GM12878 (cell line): ENCODE measurements around the gene NINJ1. TPM values are rescaled to one million over a fixed set of nuclear protein-coding genes. Genes with fewer than 3 reads are reported as not detected.

Experiments used
- ATAC-seq: fragments of 200-7000 bp; cut with Tn5 transposase; 3 replicates; pipeline ENCODE4 v1.9.1; 2020; ENCODE audit warnings: mild to moderate bottlenecking, moderate library complexity
- BruUV-seq: library from RNA; stranded (reverse); fragments of 400-500 nt; replicated peaks from 2 replicates; lab custom pipeline; 2021; lab: Mats Ljungman, UMichigan
- CTCF ChIA-PET: fragments of 300-600 bp; sonication (Branson Sonifier 250); formaldehyde crosslinking; extraction: SDS; loops from one replicate; lab custom pipeline; 2021; ENCODE audit warnings: inconsistent platforms; lab: Yijun Ruan, JAX
- POLR2A ChIA-PET: fragments of 350-600 bp; formaldehyde crosslinking; extraction: SDS; loops from one replicate; lab custom pipeline; 2021; ENCODE audit warnings: inconsistent platforms; lab: Charles Lee
- RAD21 ChIA-PET: fragments of 300-600 bp; sonication (Branson Sonifier 250); formaldehyde crosslinking; loops from one replicate; lab custom pipeline; 2023; ENCODE audit warnings: antibody characterized with exemption; ENCODE audit not compliant: unreplicated experiment; lab: Charles Lee
- SMC1A ChIA-PET: fragments of 300-600 bp; sonication (Branson Sonifier 250); formaldehyde crosslinking; loops from one replicate; lab custom pipeline; 2023; ENCODE audit not compliant: unreplicated experiment, uncharacterized antibody; lab: Charles Lee
- DNase-seq: peaks from one replicate; pipeline ENCODE4 v3.0.0-alpha.2; 2011; ENCODE audit warnings: low read depth, low spot score
- FAIRE-seq: peaks from 3 replicates; lab custom pipeline; 2011; peaks lifted over from hg19 to GRCh38; lab: Jason Lieb, UNC
- H2AFZ ChIP-seq: 2 replicates; pipeline ENCODE4 v1.6.0; 2011; ENCODE audit warnings: low read depth, low read length, control low read depth; ENCODE audit not compliant: control insufficient read depth
- H3K27ac ChIP-seq: 2 replicates; pipeline ENCODE4 v1.5.1; 2011; ENCODE audit warnings: control low read depth; ENCODE audit not compliant: control insufficient read depth, insufficient read depth
- H3K27me3 ChIP-seq, 2 experiments: replicated peaks in 1 of 2; 2 replicates each; pipeline versions ENCODE4 v1.6.0 to v1.6.1; 2011; ENCODE audit warnings: low read length in 1 of 2; ENCODE audit not compliant: control insufficient read depth in 2 of 2, insufficient read depth in 2 of 2
- H3K36me3 ChIP-seq, 2 experiments: 2 replicates each; pipeline ENCODE4 v1.5.1; 2011; ENCODE audit warnings: low read length in 1 of 2; ENCODE audit not compliant: control insufficient read depth in 2 of 2, insufficient read depth in 2 of 2
- H3K4me1 ChIP-seq: 2 replicates; pipeline ENCODE4 v1.6.1; 2011; ENCODE audit warnings: mild to moderate bottlenecking, low read length, moderate library complexity, mixed read lengths; ENCODE audit not compliant: control insufficient read depth, insufficient read depth
- H3K4me2 ChIP-seq: 2 replicates; pipeline ENCODE4 v1.6.0; 2011; ENCODE audit warnings: control low read depth; ENCODE audit not compliant: control insufficient read depth, insufficient read depth
- H3K4me3 ChIP-seq: fragments of 200-600 bp; sonication (generic); 2 replicates; pipeline ENCODE4 v1.5.1; 2016
- H3K79me2 ChIP-seq: 2 replicates; pipeline ENCODE4 v1.6.0; 2011; ENCODE audit warnings: low read length; ENCODE audit not compliant: control insufficient read depth, insufficient read depth
- H3K9ac ChIP-seq: 2 replicates; pipeline ENCODE4 v1.8.0; 2011; ENCODE audit warnings: low read length, control low read depth, mixed read lengths; ENCODE audit not compliant: control insufficient read depth, insufficient read depth
- H3K9me3 ChIP-seq: replicated peaks from 3 replicates; pipeline ENCODE4 v1.5.1; 2011; ENCODE audit warnings: mild to moderate bottlenecking, low read length; ENCODE audit not compliant: control insufficient read depth, insufficient read depth
- H4K20me1 ChIP-seq: 2 replicates; pipeline ENCODE4 v1.6.0; 2011; ENCODE audit not compliant: control insufficient read depth, insufficient read depth
- CBX5 ChIP-seq: sonication (generic); IDR thresholded peaks from 2 replicates; pipeline ENCODE4 v1.6.1; 2016; ENCODE audit warnings: low read depth, moderate library complexity, mild to moderate bottlenecking, inconsistent platforms
- CEBPB ChIP-seq, 2 experiments: fragments of 150-350 bp in 1 of 2; IDR thresholded peaks; 2 replicates each; pipeline ENCODE4 v1.6.1; 2012 to 2014; ENCODE audit warnings: low read depth in 2 of 2, low read length in 2 of 2, borderline replicate concordance in 1 of 2, inconsistent platforms in 1 of 2
- CREB1 ChIP-seq: IDR thresholded peaks from 2 replicates; pipeline ENCODE4 v1.6.1; 2012; ENCODE audit warnings: low read depth, mild to moderate bottlenecking, inconsistent platforms
- PML ChIP-seq: IDR thresholded peaks from 2 replicates; pipeline ENCODE4 v1.6.1; 2012; ENCODE audit warnings: low read length, inconsistent platforms
- PRDM15 ChIP-seq: fragments of 450-650 bp; formaldehyde crosslinking; IDR thresholded peaks from 2 replicates; pipeline ENCODE4 v1.4.0; 2020; ENCODE audit warnings: mild to moderate bottlenecking, moderate library complexity
- SMC3 ChIP-seq: IDR thresholded peaks from 2 replicates; pipeline ENCODE4 v1.6.1; 2011; ENCODE audit warnings: low read length, improper control_type of control experiment, borderline replicate concordance
- ZBTB4 ChIP-seq: fragments of 450-650 bp; formaldehyde crosslinking; IDR thresholded peaks from 2 replicates; pipeline ENCODE4 v1.4.0; 2022; ENCODE audit warnings: mild to moderate bottlenecking, moderate library complexity
- ZBTB40 ChIP-seq: fragments of 450-650 bp; IDR thresholded peaks from 2 replicates; pipeline ENCODE4 v1.6.1; 2016; ENCODE audit warnings: mild to moderate bottlenecking, moderate library complexity, borderline replicate concordance
- WGBS: methylation state at CpG from one replicate; pipeline ENCODE4 v1.1.6; 2016; ENCODE audit warnings: low lambda C conversion rate; ENCODE audit not compliant: insufficient replicate concordance, insufficient coverage; ENCODE audit errors: missing lambda C conversion rate; 5-methylcytosine and 5-hydroxymethylcytosine counted together
- in situ Hi-C: fragments of 300-500 bp; cut with MboI; formaldehyde crosslinking; loops from 9 replicates; pipeline ENCODE4 v1.14.3; 2018; ENCODE audit warnings: mixed read lengths
- intact Hi-C: fragments of 100-400 bp; cut with micrococcal nuclease; formaldehyde crosslinking; loops from one replicate; pipeline ENCODE4 v1.14.2; 2022; ENCODE audit not compliant: unreplicated experiment
- polyA plus RNA-seq, 11 experiments: library from polyadenylated mRNA; depleted of rRNA in 4 of 11; unstranded in 6 of 11; stranded (reverse) in 5 of 11; fragments of >200 nt; fragmentation: Nextera tagmentation in 4 of 11; fragmentation: Illumina TruSeq in 1 of 11; extraction: Ambion mirVana in 4 of 11; extraction: Trizol in 1 of 11; gene quantifications; 1 replicate in 1 of 11; 2 replicates in 10 of 11; pipeline versions ENCODE4 v1.2.1 to v1.2.3, GENCODE V29; 2011 to 2016; ENCODE audit warnings: inconsistent platforms in 2 of 11, missing spikeins in 2 of 11, low read depth in 1 of 11
- total RNA-seq, 4 experiments: library from RNA; depleted of rRNA in 3 of 4; stranded (reverse); fragments of >200 nt in 3 of 4; fragmentation: Illumina TruSeq in 1 of 4; extraction: Trizol in 1 of 4; gene quantifications; 2 replicates each; pipeline versions ENCODE4 v1.2.1 to v1.2.3, GENCODE V29; 2013 to 2021

Gene NINJ1
- total and polyA plus RNA-seq, 10 of the 15 experiments (the other 5 are each of a cell fraction or from before 2014, with no cell fraction given) = 0.64 to 33.5 (median 17.1) TPM

- in situ Hi-C loops = no loop called here
- TF ChIP-seq ZBTB4 (CRISPR knock-in tag) (no peak), CBX5 (no peak), CREB1 (no peak), SMC3 (no peak), PML (no peak), CEBPB (IDR thresholded peaks at IDR 0.05; ENCODE audit: borderline replicate concordance in 1 of 2, low read depth in 2 of 2, low read length in 2 of 2) (no peak), ZBTB40 (no peak), PRDM15 (CRISPR knock-in tag) (no peak)
- TF ChIP-seq, all 136 proteins: peak for 0
- Histone ChIP-seq H3K36me3 (peaks cover 0 to 7% of the 10 kb centered on the region in 2 experiments; a peak in 2 of 4 replicates), H3K27me3 (no peaks in the 10 kb centered on the region), H3K27ac (no peak overlapping the region), H3K9ac (no peak overlapping the region), H2AFZ (no peak overlapping the region), H3K4me1 (peaks cover 12% of the 10 kb centered on the region), H4K20me1 (no peaks in the 10 kb centered on the region), H3K4me3 (no peak overlapping the region), H3K9me3 (no peaks in the 10 kb centered on the region), H3K4me2 (no peak overlapping the region), H3K79me2 (no peaks in the 10 kb centered on the region)
- intact Hi-C loops = no loop called here
- ChIA-PET POLR2A (interaction anchor here (0.6 kb wide), 1 partner anchor 164 kb away, joined by 3 read pairs; no protein-coding TSS in a partner anchor), RAD21 (interaction anchor here (0.9 kb wide), 1 partner anchor 9 kb away, joined by 4 read pairs; no protein-coding TSS in a partner anchor), SMC1A (interaction anchor here (0.7 to 2.7 kb wide), 5 partner anchors 10 to 339 kb away, joined by 3 to 12 read pairs (median 3); no protein-coding TSS in a partner anchor), CTCF (interaction anchor here (1.0 to 2.8 kb wide), 3 partner anchors 9 to 128 kb away, joined by 3 to 35 read pairs (median 3); no protein-coding TSS in a partner anchor)
- 85% methylated on average over 12 of the region's 12 CpGs for whole genome bisulfite sequencing
- ATAC-seq (no peak), FAIRE-seq (no peak), DNase-seq (no peak)
- no TSS peak for BruUV-seq
Measured at GRCh38 chr9:93117924-93118862, 15.9 kb downstream of the NINJ1 start.
